ENCODE results near the gene DENND4C. TPM values are rescaled to one million over a fixed set of nuclear protein-coding genes. Genes with fewer than 3 reads are reported as not detected.

The DENND4C gene
- total RNA-seq, 1 donor from 2014 or later = 34.5 TPM

GRCh38 chr9:19269582-19269981, 39.1 kb downstream of the DENND4C start:
- TF ChIP-seq CTCF (IDR thresholded peaks at IDR 0.05; ENCODE audit: partially characterized antibody, unreplicated experiment) = no peak
- DNase-seq = no peak
- H3K4me3 Mint-ChIP-seq (ENCODE audit: unreplicated experiment) = no peak overlapping the region
- H3K36me3 Mint-ChIP-seq (ENCODE audit: unreplicated experiment) = peaks cover 14% of the 10 kb centered on the region
- no peaks in the 10 kb centered on the region for H3K4me1 Mint-ChIP-seq (ENCODE audit: low read depth, unreplicated experiment)
- no peak overlapping the region for H3K27ac Mint-ChIP-seq (ENCODE audit: unreplicated experiment)
- peaks cover 4% of the 10 kb centered on the region for H3K9me3 Mint-ChIP-seq (ENCODE audit: unreplicated experiment)
- no peaks in the 10 kb centered on the region for H3K27me3 Mint-ChIP-seq (ENCODE audit: unreplicated experiment)

GRCh38 chr9:19270421-19270949, 40.0 kb downstream of the DENND4C start:
- DNase-seq = no peak
- Mint-ChIP-seq H3K27me3 (ENCODE audit: unreplicated experiment) (no peaks in the 10 kb centered on the region), H3K27ac (ENCODE audit: unreplicated experiment) (no peak overlapping the region), H3K4me1 (ENCODE audit: low read depth, unreplicated experiment) (no peaks in the 10 kb centered on the region), H3K36me3 (ENCODE audit: unreplicated experiment) (peaks cover 14% of the 10 kb centered on the region), H3K4me3 (ENCODE audit: unreplicated experiment) (no peak overlapping the region), H3K9me3 (ENCODE audit: unreplicated experiment) (peaks cover 4% of the 10 kb centered on the region)
- TF ChIP-seq CTCF (IDR thresholded peaks at IDR 0.05; ENCODE audit: partially characterized antibody, unreplicated experiment) = no peak

GRCh38 chr9:19271081-19271480, 40.6 kb downstream of the DENND4C start:
- no peak overlapping the region for H3K27ac Mint-ChIP-seq (ENCODE audit: unreplicated experiment)
- peaks cover 14% of the 10 kb centered on the region for H3K36me3 Mint-ChIP-seq (ENCODE audit: unreplicated experiment)
- H3K4me1 Mint-ChIP-seq (ENCODE audit: low read depth, unreplicated experiment) = no peaks in the 10 kb centered on the region
- H3K27me3 Mint-ChIP-seq (ENCODE audit: unreplicated experiment) = no peaks in the 10 kb centered on the region
- no peak for TF ChIP-seq CTCF (IDR thresholded peaks at IDR 0.05; ENCODE audit: partially characterized antibody, unreplicated experiment)
- peaks cover 4% of the 10 kb centered on the region for H3K9me3 Mint-ChIP-seq (ENCODE audit: unreplicated experiment)
- no peak for DNase-seq
- no peak overlapping the region for H3K4me3 Mint-ChIP-seq (ENCODE audit: unreplicated experiment)

- no peaks in the 10 kb centered on the region for H3K9me3 Mint-ChIP-seq (ENCODE audit: unreplicated experiment)
- no peaks in the 10 kb centered on the region for H3K27me3 Mint-ChIP-seq (ENCODE audit: unreplicated experiment)
- H3K36me3 Mint-ChIP-seq (ENCODE audit: unreplicated experiment) = no peaks in the 10 kb centered on the region
- H3K27ac Mint-ChIP-seq (ENCODE audit: unreplicated experiment) = no peak overlapping the region
- H3K4me1 Mint-ChIP-seq (ENCODE audit: low read depth, unreplicated experiment) = peaks cover 5% of the 10 kb centered on the region
- no peak for TF ChIP-seq CTCF (IDR thresholded peaks at IDR 0.05; ENCODE audit: partially characterized antibody, unreplicated experiment)
- H3K4me3 Mint-ChIP-seq (ENCODE audit: unreplicated experiment) = no peak overlapping the region
- no peak for DNase-seq
Observed at GRCh38 chr9:19281801-19282200, 51.3 kb downstream of the DENND4C start.

GRCh38 chr9:19283072-19283710, 52.7 kb downstream of the DENND4C start:
- no peak overlapping the region for H3K27ac Mint-ChIP-seq (ENCODE audit: unreplicated experiment)
- no peak for TF ChIP-seq CTCF (IDR thresholded peaks at IDR 0.05; ENCODE audit: partially characterized antibody, unreplicated experiment)
- H3K9me3 Mint-ChIP-seq (ENCODE audit: unreplicated experiment) = no peaks in the 10 kb centered on the region
- DNase-seq = no peak
- H3K4me3 Mint-ChIP-seq (ENCODE audit: unreplicated experiment) = no peak overlapping the region
- no peaks in the 10 kb centered on the region for H3K36me3 Mint-ChIP-seq (ENCODE audit: unreplicated experiment)
- H3K27me3 Mint-ChIP-seq (ENCODE audit: unreplicated experiment) = no peaks in the 10 kb centered on the region
- H3K4me1 Mint-ChIP-seq (ENCODE audit: low read depth, unreplicated experiment) = peaks cover 5% of the 10 kb centered on the region

All from glutamatergic neuron (in vitro differentiated cells).